HEK293 (cell line): Measurements from ENCODE around the gene TGFB1.

Source experiments
- GLI4 ChIP-seq: fragments of 450-650 bp; formaldehyde crosslinking; IDR thresholded peaks from 2 replicates; pipeline ENCODE4 v1.5.1; 2016; ENCODE audit warnings: missing biosample characterization, missing genetic modification characterization
- MYNN ChIP-seq: fragments of 450-650 bp; formaldehyde crosslinking; IDR thresholded peaks from 2 replicates; pipeline ENCODE4 v1.5.1; 2016; ENCODE audit warnings: missing biosample characterization, missing genetic modification characterization, borderline replicate concordance
- RBAK ChIP-seq: fragments of 450-650 bp; formaldehyde crosslinking; IDR thresholded peaks from 2 replicates; pipeline ENCODE4 v1.5.1; 2016; ENCODE audit warnings: missing biosample characterization, missing genetic modification characterization
- SP2 ChIP-seq: fragments of 450-650 bp; formaldehyde crosslinking; IDR thresholded peaks from 2 replicates; pipeline ENCODE4 v1.5.1; 2016; ENCODE audit warnings: missing biosample characterization, missing genetic modification characterization
- SP7 ChIP-seq: fragments of 450-650 bp; formaldehyde crosslinking; IDR thresholded peaks from 2 replicates; pipeline ENCODE4 v1.5.1; 2016; ENCODE audit warnings: missing biosample characterization, missing genetic modification characterization
- WT1 ChIP-seq: fragments of 450-650 bp; formaldehyde crosslinking; IDR thresholded peaks from 2 replicates; pipeline ENCODE4 v1.5.1; 2016; ENCODE audit warnings: missing biosample characterization, missing genetic modification characterization
- ZBTB7A ChIP-seq: fragments of 450-650 bp; formaldehyde crosslinking; IDR thresholded peaks from 2 replicates; pipeline ENCODE4 v1.5.1; 2016; ENCODE audit warnings: low read depth, missing biosample characterization, missing genetic modification characterization
- ZNF138 ChIP-seq: fragments of 450-650 bp; formaldehyde crosslinking; IDR thresholded peaks from 2 replicates; pipeline ENCODE4 v1.5.1; 2016; ENCODE audit warnings: missing biosample characterization, missing genetic modification characterization, borderline replicate concordance
- ZNF174 ChIP-seq: fragments of 450-650 bp; formaldehyde crosslinking; IDR thresholded peaks from 2 replicates; pipeline ENCODE4 v1.5.0; 2017; ENCODE audit warnings: missing biosample characterization, mild to moderate bottlenecking, missing genetic modification characterization
- ZNF214 ChIP-seq: fragments of 450-650 bp; formaldehyde crosslinking; IDR thresholded peaks from 2 replicates; pipeline ENCODE4 v1.5.1; 2017; ENCODE audit warnings: missing biosample characterization, mild to moderate bottlenecking, missing genetic modification characterization, borderline replicate concordance
- ZNF221 ChIP-seq: fragments of 450-650 bp; formaldehyde crosslinking; IDR thresholded peaks from 2 replicates; pipeline ENCODE4 v1.5.1; 2017; ENCODE audit warnings: missing biosample characterization, missing genetic modification characterization, borderline replicate concordance
- ZNF341 ChIP-seq: fragments of 450-650 bp; formaldehyde crosslinking; IDR thresholded peaks from 2 replicates; pipeline ENCODE4; 2016; ENCODE audit warnings: low read depth, missing biosample characterization, missing genetic modification characterization
- ZNF416 ChIP-seq: fragments of 450-650 bp; formaldehyde crosslinking; IDR thresholded peaks from 2 replicates; pipeline ENCODE4 v1.5.1; 2016; ENCODE audit warnings: missing biosample characterization, missing genetic modification characterization
- ZNF501 ChIP-seq: fragments of 450-650 bp; formaldehyde crosslinking; IDR thresholded peaks from 2 replicates; pipeline ENCODE4 v1.5.1; 2016; ENCODE audit warnings: missing biosample characterization, missing genetic modification characterization
- ZNF560 ChIP-seq: fragments of 450-650 bp; formaldehyde crosslinking; IDR thresholded peaks from 2 replicates; pipeline ENCODE4 v1.5.1; 2017; ENCODE audit warnings: missing biosample characterization, missing genetic modification characterization, borderline replicate concordance
- ZNF610 ChIP-seq: fragments of 450-650 bp; formaldehyde crosslinking; IDR thresholded peaks from 2 replicates; pipeline ENCODE4 v1.5.1; 2016; ENCODE audit warnings: missing biosample characterization, missing genetic modification characterization, borderline replicate concordance
- ZNF626 ChIP-seq: fragments of 450-650 bp; sonication (Bioruptor Pico); formaldehyde crosslinking; IDR thresholded peaks from 2 replicates; pipeline ENCODE4 v1.5.1; 2018; ENCODE audit warnings: missing biosample characterization, missing genetic modification characterization, inconsistent platforms
- TF ChIP-seq, protein P1 (sequence below): fragments of 450-650 bp; formaldehyde crosslinking; IDR thresholded peaks from 2 replicates; pipeline ENCODE4 v1.5.1; 2016; ENCODE audit warnings: missing biosample characterization, missing genetic modification characterization
- TF ChIP-seq, protein P2 (sequence below): fragments of 450-650 bp; formaldehyde crosslinking; IDR thresholded peaks from 2 replicates; pipeline ENCODE4 v1.5.1; 2016; ENCODE audit warnings: missing biosample characterization, missing genetic modification characterization
- TF ChIP-seq, protein P3 (sequence below): fragments of 450-650 bp; formaldehyde crosslinking; IDR thresholded peaks from 2 replicates; pipeline ENCODE4 v1.5.1; 2017; ENCODE audit warnings: missing biosample characterization, missing genetic modification characterization
- TF ChIP-seq, protein P4 (sequence below): fragments of 450-650 bp; formaldehyde crosslinking; conservative IDR thresholded peaks from 2 replicates; pipeline ENCODE4 v1.5.1; 2016; ENCODE audit warnings: low read depth, missing biosample characterization, missing genetic modification characterization
- TF ChIP-seq, protein P5 (sequence below): sonication (generic); formaldehyde crosslinking; IDR thresholded peaks from 2 replicates; pipeline ENCODE4 v1.8.1; 2022; ENCODE audit warnings: mild to moderate bottlenecking, moderate library complexity, missing genetic modification reagents
- TF ChIP-seq, protein P6 (sequence below): fragments of 450-650 bp; IDR thresholded peaks from 2 replicates; pipeline ENCODE4 v1.5.1; 2018; ENCODE audit warnings: missing biosample characterization, missing genetic modification characterization
- TF ChIP-seq, protein P7 (sequence below): fragments of 450-650 bp; formaldehyde crosslinking; IDR thresholded peaks from 2 replicates; pipeline ENCODE4 v1.5.1; 2016; ENCODE audit warnings: missing biosample characterization, missing genetic modification characterization

Gene TGFB1

DNA sequence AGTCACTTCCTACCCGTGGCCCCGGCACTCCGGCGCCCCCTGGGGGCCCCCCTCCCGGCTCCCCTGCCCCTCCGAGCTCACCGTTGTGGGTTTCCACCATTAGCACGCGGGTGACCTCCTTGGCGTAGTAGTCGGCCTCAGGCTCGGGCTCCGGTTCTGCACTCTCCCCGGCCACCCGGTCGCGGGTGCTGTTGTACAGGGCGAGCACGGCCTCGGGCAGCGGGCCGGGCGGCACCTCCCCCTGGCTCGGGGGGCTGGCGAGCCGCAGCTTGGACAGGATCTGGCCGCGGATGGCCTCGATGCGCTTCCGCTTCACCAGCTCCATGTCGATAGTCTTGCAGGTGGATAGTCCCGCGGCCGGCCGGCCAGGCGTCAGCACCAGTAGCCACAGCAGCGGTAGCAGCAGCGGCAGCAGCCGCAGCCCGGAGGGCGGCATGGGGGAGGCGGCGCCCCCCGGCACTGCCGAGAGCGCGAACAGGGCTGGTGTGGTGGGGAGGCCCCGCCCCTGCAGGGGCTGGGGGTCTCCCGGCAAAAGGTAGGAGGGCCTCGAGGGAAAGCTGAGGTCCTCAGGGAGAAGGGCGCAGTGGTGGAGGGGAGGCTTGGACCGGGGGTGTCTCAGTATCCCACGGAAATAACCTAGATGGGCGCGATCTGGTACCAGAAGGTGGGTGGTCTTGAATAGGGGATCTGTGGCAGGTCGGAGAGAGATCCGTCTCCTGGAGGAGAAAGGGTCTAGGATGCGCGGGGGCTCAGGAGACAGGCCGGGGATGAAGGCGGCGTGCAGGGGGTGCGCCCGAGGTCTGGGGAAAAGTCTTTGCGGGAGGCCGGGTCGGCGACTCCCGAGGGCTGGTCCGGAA is 885 bp downstream of the TGFB1 start (continued):
- TF ChIP-seq, protein P1, sequence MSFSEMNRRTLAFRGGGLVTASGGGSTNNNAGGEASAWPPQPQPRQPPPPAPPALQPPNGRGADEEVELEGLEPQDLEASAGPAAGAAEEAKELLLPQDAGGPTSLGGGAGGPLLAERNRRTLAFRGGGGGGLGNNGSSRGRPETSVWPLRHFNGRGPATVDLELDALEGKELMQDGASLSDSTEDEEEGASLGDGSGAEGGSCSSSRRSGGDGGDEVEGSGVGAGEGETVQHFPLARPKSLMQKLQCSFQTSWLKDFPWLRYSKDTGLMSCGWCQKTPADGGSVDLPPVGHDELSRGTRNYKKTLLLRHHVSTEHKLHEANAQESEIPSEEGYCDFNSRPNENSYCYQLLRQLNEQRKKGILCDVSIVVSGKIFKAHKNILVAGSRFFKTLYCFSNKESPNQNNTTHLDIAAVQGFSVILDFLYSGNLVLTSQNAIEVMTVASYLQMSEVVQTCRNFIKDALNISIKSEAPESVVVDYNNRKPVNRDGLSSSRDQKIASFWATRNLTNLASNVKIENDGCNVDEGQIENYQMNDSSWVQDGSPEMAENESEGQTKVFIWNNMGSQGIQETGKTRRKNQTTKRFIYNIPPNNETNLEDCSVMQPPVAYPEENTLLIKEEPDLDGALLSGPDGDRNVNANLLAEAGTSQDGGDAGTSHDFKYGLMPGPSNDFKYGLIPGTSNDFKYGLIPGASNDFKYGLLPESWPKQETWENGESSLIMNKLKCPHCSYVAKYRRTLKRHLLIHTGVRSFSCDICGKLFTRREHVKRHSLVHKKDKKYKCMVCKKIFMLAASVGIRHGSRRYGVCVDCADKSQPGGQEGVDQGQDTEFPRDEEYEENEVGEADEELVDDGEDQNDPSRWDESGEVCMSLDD (tag by site-specific recombination), result peak; percentile 77
- TF ChIP-seq GLI4 (tag by site-specific recombination) (no peak), ZNF221 (no peak), ZNF610 (no peak), RBAK (tag by site-specific recombination) (no peak), ZNF341 (tag by site-specific recombination) (peak; percentile 83), ZBTB7A (tag by site-specific recombination) (no peak), ZNF501 (tag by site-specific recombination) (peak; percentile 62), SP2 (tag by site-specific recombination) (peak; percentile 66), MYNN (tag by site-specific recombination) (no peak), ZNF626 (tag by site-specific recombination) (no peak), ZNF560 (tag by site-specific recombination) (no peak), SP7 (tag by site-specific recombination) (no peak; the same call in none of the 2 replicates), ZNF416 (tag by site-specific recombination) (no peak), ZNF138 (tag by site-specific recombination) (no peak; the same call in 1 of the 2 replicates), ZNF214 (tag by site-specific recombination) (no peak), WT1 (no peak; the same call in 1 of the 2 replicates), ZNF174 (tag by site-specific recombination) (no peak)
- TF ChIP-seq, protein P2, sequence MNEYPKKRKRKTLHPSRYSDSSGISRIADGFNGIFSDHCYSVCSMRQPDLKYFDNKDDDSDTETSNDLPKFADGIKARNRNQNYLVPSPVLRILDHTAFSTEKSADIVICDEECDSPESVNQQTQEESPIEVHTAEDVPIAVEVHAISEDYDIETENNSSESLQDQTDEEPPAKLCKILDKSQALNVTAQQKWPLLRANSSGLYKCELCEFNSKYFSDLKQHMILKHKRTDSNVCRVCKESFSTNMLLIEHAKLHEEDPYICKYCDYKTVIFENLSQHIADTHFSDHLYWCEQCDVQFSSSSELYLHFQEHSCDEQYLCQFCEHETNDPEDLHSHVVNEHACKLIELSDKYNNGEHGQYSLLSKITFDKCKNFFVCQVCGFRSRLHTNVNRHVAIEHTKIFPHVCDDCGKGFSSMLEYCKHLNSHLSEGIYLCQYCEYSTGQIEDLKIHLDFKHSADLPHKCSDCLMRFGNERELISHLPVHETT (tag by site-specific recombination), result no peak
- TF ChIP-seq, protein P3, sequence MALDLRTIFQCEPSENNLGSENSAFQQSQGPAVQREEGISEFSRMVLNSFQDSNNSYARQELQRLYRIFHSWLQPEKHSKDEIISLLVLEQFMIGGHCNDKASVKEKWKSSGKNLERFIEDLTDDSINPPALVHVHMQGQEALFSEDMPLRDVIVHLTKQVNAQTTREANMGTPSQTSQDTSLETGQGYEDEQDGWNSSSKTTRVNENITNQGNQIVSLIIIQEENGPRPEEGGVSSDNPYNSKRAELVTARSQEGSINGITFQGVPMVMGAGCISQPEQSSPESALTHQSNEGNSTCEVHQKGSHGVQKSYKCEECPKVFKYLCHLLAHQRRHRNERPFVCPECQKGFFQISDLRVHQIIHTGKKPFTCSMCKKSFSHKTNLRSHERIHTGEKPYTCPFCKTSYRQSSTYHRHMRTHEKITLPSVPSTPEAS (tag by site-specific recombination), result no peak
- TF ChIP-seq, protein P4, sequence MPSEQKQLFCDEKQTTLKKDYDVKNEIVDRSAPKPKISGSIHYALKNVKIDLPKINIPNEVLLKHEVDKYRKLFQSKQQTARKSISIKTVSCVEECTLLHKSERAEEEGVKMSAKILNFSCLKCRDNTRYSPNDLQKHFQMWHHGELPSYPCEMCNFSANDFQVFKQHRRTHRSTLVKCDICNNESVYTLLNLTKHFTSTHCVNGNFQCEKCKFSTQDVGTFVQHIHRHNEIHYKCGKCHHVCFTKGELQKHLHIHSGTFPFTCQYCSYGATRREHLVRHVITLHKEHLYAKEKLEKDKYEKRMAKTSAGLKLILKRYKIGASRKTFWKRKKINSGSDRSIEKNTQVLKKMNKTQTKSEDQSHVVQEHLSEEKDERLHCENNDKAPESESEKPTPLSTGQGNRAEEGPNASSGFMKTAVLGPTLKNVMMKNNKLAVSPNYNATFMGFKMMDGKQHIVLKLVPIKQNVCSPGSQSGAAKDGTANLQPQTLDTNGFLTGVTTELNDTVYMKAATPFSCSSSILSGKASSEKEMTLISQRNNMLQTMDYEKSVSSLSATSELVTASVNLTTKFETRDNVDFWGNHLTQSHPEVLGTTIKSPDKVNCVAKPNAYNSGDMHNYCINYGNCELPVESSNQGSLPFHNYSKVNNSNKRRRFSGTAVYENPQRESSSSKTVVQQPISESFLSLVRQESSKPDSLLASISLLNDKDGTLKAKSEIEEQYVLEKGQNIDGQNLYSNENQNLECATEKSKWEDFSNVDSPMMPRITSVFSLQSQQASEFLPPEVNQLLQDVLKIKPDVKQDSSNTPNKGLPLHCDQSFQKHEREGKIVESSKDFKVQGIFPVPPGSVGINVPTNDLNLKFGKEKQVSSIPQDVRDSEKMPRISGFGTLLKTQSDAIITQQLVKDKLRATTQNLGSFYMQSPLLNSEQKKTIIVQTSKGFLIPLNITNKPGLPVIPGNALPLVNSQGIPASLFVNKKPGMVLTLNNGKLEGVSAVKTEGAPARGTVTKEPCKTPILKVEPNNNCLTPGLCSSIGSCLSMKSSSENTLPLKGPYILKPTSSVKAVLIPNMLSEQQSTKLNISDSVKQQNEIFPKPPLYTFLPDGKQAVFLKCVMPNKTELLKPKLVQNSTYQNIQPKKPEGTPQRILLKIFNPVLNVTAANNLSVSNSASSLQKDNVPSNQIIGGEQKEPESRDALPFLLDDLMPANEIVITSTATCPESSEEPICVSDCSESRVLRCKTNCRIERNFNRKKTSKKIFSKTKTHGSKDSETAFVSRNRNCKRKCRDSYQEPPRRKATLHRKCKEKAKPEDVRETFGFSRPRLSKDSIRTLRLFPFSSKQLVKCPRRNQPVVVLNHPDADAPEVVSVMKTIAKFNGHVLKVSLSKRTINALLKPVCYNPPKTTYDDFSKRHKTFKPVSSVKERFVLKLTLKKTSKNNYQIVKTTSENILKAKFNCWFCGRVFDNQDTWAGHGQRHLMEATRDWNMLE (tag by site-specific recombination), result no peak
- TF ChIP-seq, protein P5, sequence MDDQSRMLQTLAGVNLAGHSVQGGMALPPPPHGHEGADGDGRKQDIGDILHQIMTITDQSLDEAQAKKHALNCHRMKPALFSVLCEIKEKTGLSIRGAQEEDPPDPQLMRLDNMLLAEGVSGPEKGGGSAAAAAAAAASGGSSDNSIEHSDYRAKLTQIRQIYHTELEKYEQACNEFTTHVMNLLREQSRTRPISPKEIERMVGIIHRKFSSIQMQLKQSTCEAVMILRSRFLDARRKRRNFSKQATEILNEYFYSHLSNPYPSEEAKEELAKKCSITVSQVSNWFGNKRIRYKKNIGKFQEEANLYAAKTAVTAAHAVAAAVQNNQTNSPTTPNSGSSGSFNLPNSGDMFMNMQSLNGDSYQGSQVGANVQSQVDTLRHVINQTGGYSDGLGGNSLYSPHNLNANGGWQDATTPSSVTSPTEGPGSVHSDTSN, result no peak; the same call in 1 of the 2 replicates
- TF ChIP-seq, protein P6, sequence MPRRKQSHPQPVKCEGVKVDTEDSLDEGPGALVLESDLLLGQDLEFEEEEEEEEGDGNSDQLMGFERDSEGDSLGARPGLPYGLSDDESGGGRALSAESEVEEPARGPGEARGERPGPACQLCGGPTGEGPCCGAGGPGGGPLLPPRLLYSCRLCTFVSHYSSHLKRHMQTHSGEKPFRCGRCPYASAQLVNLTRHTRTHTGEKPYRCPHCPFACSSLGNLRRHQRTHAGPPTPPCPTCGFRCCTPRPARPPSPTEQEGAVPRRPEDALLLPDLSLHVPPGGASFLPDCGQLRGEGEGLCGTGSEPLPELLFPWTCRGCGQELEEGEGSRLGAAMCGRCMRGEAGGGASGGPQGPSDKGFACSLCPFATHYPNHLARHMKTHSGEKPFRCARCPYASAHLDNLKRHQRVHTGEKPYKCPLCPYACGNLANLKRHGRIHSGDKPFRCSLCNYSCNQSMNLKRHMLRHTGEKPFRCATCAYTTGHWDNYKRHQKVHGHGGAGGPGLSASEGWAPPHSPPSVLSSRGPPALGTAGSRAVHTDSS (tag by site-specific recombination), result no peak
- TF ChIP-seq, protein P7, sequence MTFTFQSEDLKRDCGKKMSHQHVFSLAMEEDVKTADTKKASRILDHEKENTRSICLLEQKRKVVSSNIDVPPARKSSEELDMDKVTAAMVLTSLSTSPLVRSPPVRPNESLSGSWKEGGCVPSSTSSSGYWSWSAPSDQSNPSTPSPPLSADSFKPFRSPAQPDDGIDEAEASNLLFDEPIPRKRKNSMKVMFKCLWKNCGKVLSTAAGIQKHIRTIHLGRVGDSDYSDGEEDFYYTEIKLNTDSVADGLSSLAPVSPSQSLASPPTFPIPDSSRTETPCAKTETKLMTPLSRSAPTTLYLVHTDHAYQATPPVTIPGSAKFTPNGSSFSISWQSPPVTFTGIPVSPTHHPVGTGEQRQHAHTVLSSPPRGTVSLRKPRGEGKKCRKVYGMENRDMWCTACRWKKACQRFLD, result no peak
